DMS114 treated with DMSO at 0.1 percent for 48 hours (cell line): ENCODE results near the gene TBXAS1.

Experiments used
- DNase-seq: peaks from one replicate; lab custom pipeline; 2025; ENCODE audit not compliant: unreplicated experiment; lab: John Stamatoyannopoulos, UW

The TBXAS1 gene

GRCh38 chr7:139829025-139829774, at the start of gene TBXAS1:
Gene TBXAS1 (plus strand): TSS chr7:139829264. CDS start chr7:139829391, 127 bp downstream.
- DNase-seq = no peak

- no peak for DNase-seq
These were observed 46.1 kb upstream of the TBXAS1 start for GRCh38 chr7:139782932-139783331.

GRCh38 chr7:139783647-139784385, 45.2 kb upstream of the TBXAS1 start:
- no peak for DNase-seq

DNA sequence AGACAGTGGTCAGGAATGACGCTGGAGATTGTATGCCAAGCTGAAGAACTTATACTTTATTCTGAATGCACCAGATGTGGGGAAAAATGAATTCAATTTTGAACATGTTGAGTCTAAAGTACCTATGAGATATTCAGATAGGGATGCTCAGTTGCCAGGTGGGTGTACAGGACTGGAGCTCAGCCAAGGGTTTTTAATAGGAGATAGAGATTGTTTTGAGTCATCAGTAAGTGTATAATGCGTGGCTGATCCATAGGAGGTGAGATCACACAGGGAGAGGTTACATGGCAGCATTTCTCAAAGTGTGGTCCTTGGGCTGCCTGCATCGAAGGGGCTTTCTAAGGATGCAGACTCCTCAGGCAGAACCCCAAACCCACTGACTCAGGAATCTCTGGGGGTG, 44.4 kb upstream of the TBXAS1 start:
- no peak for DNase-seq

DNA sequence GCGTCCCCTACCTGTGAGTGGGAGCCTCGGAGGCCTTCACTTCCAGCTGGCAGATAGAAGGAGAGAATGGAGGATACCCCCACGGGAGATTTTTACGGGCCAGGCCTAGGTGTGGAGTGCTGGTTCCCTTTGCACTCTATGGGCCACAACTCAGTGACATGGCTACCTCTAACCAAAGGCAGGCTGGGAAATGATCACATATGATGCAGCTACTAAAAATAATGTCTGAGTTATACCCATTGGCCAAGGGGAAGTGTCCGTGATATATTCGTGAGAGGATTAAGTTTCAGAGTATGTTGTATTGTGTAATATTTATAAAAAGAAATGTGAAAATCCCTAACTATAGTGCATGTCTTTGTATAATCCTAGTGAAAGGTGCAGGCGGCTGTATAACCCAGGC, 37.7 kb upstream of the TBXAS1 start:
- no peak for DNase-seq

GRCh38 chr7:139797607-139798006, 31.5 kb upstream of the TBXAS1 start:
- DNase-seq = no peak

DNA sequence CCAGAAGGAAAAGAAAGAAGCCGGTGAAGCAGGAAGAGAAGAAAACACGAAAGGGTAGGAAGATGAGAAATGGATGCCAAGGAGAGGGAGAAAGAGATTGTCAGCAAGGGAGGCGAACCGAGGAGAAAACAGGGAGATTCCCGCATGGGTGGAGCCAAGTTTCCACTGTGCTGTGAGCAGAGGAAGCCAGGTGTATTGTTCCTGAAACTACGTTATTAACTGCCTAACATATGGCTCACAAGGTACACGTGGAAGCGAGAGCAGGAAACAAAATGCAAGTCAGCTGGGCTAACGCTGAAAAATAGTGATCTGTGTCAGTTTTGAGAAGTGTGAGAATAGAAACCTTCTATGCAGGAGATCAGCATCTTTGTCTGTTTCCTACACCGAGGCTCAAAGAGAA, 30.8 kb upstream of the TBXAS1 start:
- DNase-seq = no peak

DNA sequence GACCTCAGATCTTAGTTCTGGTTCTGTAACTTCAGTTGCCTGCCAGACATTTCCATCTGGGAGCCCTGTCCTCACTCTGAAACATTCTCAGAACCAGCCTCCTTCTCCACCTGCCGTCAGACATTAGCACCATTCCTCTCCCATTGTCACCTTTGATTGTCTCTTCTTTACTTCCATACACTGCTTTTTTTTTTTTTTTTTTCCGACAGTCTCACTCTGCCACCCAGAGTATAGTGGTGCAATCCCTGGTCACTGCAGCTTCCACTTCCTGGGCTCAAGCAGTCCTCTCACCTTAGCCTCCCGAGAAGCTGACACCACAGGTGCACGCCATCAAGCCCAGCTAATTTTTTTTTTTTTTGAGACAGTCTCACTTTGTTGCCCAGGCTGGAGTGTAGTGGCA, 30.2 kb upstream of the TBXAS1 start:
- DNase-seq = no peak

GRCh38 chr7:139799586-139799985, 29.5 kb upstream of the TBXAS1 start:
- no peak for DNase-seq

DNA sequence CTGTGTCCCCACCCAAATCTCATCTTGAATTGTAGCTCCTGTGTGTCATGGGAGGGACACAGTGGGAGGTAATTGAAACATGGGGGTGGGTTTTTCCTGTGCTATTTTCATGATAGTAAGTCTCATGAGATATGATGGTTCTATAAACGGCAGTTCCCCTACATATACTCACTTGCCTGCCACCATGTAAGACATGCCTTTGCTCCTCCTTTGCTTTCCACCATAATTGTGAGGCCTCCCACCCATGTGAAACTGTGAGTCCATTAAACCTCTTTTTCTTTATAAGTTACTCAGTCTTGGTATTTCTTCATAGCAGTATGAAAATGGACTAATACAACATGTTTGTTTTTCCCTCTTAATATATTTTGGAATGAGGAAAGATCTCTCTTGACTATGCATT, 24.5 kb upstream of the TBXAS1 start:
- no peak for DNase-seq

GRCh38 chr7:139807009-139807408, 22.1 kb upstream of the TBXAS1 start:
- no peak for DNase-seq

DNA sequence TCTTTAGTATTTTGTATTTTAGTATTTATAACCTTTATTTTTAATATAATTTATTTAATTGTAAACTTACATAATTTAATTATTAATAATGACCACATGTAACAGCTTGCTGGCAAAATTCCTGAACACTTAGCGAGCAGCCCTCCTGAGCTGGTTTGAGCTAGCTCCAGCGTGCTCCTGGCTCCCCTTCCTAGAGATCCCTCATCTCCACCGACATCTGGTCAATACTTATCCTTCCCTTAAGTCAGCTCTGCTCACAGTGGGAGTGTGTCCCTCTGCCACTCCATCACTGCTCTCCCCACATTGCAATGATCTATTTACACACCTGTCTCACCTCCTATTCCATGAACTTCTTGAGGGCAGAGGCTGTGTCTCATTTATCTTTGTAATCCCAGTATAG, 20.6 kb upstream of the TBXAS1 start:
- no peak for DNase-seq

- no peak for DNase-seq
These were observed 20.1 kb upstream of the TBXAS1 start for GRCh38 chr7:139808846-139809442.

GRCh38 chr7:139811066-139811465, 18.0 kb upstream of the TBXAS1 start:
- DNase-seq = no peak

DNA sequence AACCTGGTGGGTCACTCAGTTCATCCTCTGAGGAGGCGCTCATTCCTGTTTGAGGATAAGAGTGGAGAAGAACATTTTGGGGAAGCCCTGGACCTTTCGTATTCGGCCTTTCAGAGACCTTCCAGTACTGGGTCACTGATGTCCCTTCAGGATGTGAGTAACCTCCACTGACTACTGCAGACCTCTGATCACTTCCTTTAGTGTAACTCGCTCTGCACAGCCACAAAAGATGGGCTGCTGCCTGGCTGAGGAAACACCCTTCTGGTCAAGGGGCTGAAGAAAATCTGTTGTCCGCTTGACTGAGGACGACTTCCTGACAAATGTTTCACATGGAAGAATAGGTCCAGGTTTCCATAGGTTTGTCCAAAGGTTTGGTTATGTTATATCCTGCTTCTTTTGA, 15.9 kb upstream of the TBXAS1 start:
- no peak for DNase-seq

- DNase-seq = no peak
These were observed 15.4 kb upstream of the TBXAS1 start for GRCh38 chr7:139813689-139814088.

DNA sequence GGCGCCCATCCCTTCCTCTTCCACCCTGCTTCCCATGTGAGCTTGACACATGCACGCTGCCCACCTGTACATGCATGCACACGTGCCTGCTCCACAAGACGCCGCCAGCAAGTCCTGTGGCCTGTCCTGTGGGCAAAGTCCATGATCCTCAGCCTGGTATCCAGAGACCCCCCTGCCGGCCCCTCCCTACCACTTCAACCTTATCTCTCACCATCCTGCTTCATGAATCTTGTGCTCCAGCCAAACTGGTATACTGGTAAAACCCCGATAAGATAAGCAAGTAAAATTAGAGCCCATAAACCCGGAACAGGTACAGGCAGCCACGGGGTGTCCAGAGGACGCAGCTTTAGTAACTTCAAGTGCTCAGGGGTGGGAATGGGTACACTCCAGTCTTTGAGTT, 11.8 kb upstream of the TBXAS1 start:
- no peak for DNase-seq

DNA sequence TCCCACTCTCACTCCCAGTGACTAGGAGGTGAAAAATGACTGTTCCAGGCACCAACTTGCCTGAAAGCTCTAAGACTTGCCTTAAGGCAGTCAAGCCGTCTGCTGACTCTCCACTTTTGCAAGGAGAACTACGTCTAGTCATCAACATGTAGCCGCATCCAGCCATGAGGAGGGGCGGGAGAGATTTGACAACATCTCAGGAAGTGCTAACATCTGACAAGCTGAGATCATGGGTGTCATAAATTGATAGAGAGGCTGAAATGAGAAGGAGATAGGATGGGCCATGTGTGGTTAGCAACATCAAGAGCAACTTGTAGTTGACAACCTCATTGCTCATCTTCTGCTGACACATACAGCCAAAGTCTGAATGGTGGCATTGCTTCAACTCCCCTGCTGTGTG, 9.0 kb upstream of the TBXAS1 start:
- DNase-seq = no peak

DNA sequence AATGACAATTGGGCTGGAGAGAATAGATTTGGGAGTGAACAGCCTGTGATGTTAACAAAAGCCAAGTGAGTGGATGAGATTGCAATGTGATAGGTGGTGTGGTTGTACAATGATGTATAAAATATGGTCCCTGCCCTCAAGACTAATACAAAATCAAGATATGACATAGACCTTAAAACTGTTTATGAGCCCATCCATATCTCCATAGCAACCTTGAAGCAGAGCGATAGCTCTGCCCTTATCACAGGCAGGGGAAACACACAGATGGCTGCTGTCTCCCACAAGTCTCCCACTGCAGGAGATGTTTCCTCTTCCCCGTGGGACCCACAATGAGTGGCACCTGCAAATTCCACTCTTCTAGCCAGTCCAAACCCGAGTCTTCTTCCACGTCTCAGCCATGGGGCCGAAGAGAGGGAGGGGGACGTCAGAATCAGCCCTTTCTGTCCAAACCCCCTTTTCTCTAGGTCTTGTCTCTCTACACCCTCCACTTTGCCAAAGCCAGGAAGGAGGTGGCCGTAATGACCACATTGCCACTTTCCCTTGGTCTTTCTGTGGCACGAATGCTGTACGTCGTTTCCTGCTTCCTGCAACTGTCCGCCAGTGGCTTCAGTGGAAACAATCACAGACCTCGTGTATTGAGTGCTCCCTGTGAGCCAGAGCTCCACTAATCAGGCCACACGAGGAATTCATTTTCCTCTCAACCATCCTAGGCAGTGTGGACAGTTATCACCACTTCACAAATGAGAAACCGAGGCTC, 7.5 kb upstream of the TBXAS1 start:
- DNase-seq = no peak

DNA sequence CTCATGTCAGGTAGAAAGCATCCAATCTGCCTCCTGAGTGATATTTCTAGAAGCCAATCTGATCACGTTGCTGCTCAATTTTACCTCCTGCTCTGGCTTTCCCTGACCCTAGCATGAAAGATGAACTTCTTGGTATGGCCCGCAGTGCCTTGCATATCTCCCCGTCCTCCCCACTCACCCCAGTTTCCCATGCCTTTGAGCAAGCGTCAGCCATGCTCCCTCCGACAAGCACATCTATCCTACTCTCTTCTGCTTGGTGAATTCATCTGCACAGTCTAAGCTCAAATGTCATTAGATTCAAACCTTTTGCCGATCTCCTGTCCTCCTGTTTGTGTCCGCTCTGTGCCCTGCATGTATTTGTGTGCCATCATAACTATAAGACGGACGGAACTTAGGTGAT, 6.2 kb upstream of the TBXAS1 start:
- DNase-seq = no peak

DNA sequence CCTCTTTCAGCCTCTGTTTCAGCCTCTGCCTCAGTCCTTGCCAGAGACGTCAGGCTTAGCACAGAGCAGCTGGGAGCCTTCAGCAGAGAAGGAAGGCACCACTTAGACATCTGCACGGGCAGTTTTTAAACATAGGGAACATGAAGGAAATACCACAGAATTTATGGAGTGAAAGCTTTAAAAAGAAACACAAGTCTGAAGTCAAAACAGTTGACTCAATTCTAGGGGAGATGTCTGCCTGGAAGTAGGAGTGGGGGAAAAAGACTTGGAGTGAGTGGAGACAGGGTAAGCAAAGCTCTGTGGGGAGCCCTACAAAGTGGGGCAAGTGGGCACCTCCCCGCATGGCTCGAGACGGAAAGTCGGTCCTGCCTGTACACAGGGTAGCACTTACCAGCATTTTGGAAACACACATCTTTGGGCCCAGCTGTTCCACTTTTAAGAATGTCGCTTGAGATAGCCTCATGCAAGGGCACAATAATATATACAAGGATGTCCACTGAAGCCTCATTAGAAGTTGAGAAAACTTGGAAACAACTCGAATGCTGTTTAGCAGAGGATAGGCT, 5.0 kb upstream of the TBXAS1 start:
- no peak for DNase-seq
